ENCODE data around the gene MAML2.

The MAML2 gene

GRCh38 chr11:95939091-95939490, 403.9 kb downstream of the MAML2 start:
- in situ Hi-C loops (cut with MboI; ENCODE audit: low sequenced_read_pairs) = no loop called here

- in situ Hi-C loops (cut with MboI; ENCODE audit: low sequenced_read_pairs) = no loop called here
Observed at GRCh38 chr11:95937358-95937757, 405.6 kb downstream of the MAML2 start.

DNA sequence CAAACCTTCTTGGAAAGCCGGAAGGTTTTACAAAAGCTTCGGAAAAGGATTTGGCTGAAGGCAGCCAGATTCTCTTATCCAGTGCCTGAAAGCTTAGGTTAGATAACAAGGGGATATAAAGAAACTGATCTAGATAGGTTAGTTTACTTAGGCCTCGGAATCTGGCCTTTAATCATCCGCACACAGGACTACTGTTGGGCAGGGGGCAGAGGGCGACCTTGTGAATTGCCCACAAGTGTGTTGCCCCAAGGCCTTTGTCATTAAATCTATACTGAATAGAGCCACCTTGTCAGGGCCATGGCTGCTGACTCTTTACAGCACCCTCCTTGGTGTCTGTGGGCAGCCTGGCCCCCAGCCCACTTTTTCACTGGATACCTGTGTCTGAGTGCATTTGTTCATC, 409.4 kb downstream of the MAML2 start:
- in situ Hi-C loops (cut with MboI; ENCODE audit: low sequenced_read_pairs) = no loop called here

GRCh38 chr11:95931916-95932315, 411.1 kb downstream of the MAML2 start:
- in situ Hi-C loops (cut with MboI; ENCODE audit: low sequenced_read_pairs) = no loop called here

- in situ Hi-C loops (cut with MboI; ENCODE audit: low sequenced_read_pairs) = no loop called here
Observed at GRCh38 chr11:95930948-95931347, 412.0 kb downstream of the MAML2 start.

DNA sequence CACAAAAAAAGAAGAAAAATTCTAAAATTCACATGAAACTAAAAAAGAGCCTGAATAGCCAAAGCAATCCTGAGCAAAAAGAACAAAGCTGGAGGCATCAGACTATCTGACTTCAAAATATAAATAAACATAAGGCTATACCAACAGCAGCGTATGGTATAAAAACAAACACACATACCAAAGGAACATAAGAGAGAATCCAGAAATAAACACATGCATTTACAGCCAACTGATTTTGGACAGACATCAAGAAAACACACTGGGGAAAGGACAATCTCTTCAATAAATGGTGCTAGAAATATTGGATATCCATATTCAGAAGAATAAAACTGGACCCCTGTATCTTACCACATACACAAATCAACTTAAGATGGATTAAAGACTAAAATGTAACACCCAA, 416.3 kb downstream of the MAML2 start:
- in situ Hi-C loops (cut with MboI; ENCODE audit: low sequenced_read_pairs) = no loop called here
